Neural crest cell (in vitro differentiated cells): ENCODE data around the gene SLC4A3. TPM values are rescaled to one million over a fixed set of nuclear protein-coding genes. Genes with fewer than 3 reads are reported as not detected.

Source experiments
- DNase-seq: peaks from one replicate; pipeline ENCODE4 v3.0.0; 2021; ENCODE audit warnings: low read depth, mixed read lengths, low spot score
- H3K27ac Mint-ChIP-seq: one replicate; pipeline ENCODE4 v1.8.0; 2021; ENCODE audit warnings: mild to moderate bottlenecking, mixed read lengths; ENCODE audit not compliant: unreplicated experiment
- H3K27me3 Mint-ChIP-seq: 2 replicates; pipeline ENCODE4 v1.8.0; 2021; ENCODE audit warnings: low read depth, mild to moderate bottlenecking, mixed read lengths
- H3K36me3 Mint-ChIP-seq: 2 replicates; pipeline ENCODE4 v1.8.0; 2021; ENCODE audit warnings: low read depth, mild to moderate bottlenecking, mixed read lengths
- H3K4me1 Mint-ChIP-seq: 2 replicates; pipeline ENCODE4 v1.8.0; 2021; ENCODE audit warnings: mixed read lengths
- H3K4me3 Mint-ChIP-seq: one replicate; pipeline ENCODE4 v1.8.0; 2021; ENCODE audit warnings: mild to moderate bottlenecking, mixed read lengths
- H3K9me3 Mint-ChIP-seq: 2 replicates; pipeline ENCODE4 v1.8.0; 2021; ENCODE audit warnings: mixed read lengths
- total RNA-seq: library from RNA; stranded (reverse); gene quantifications from 2 replicates; pipeline ENCODE4 v1.2.1, GENCODE V29; 2021
- TF ChIP-seq, protein P1 (sequence below): fragments of 200-600 bp; sonication (generic); conservative IDR thresholded peaks from 2 replicates; pipeline ENCODE4 v1.5.0; 2021; ENCODE audit warnings: antibody characterized with exemption, mild to moderate bottlenecking

SLC4A3 gene
- total RNA-seq, 1 donor from 2014 or later: 11.4 TPM

DNA sequence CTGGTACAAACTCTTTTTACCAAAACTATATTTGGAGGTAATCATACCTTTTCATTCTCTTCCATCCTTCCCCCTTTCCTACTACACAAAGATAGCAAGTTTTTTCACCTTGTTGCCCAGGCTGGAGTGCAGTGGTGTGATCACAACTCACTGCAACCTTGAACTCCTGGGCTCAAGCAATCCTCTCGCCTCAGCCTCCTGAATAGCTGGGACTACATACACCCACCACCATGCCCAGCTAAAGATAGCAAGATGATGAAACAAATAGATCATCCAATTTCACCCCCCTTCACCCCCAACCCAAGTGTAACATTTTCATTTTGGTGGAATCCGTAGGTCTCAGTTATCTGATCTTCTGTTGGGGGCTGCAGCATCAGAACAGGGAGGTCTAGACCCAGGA, 34.3 kb upstream of the SLC4A3 start:
- H3K36me3 Mint-ChIP-seq: no peaks in the 10 kb centered on the region
- H3K27ac Mint-ChIP-seq: no peak overlapping the region
- TF ChIP-seq, protein P1, sequence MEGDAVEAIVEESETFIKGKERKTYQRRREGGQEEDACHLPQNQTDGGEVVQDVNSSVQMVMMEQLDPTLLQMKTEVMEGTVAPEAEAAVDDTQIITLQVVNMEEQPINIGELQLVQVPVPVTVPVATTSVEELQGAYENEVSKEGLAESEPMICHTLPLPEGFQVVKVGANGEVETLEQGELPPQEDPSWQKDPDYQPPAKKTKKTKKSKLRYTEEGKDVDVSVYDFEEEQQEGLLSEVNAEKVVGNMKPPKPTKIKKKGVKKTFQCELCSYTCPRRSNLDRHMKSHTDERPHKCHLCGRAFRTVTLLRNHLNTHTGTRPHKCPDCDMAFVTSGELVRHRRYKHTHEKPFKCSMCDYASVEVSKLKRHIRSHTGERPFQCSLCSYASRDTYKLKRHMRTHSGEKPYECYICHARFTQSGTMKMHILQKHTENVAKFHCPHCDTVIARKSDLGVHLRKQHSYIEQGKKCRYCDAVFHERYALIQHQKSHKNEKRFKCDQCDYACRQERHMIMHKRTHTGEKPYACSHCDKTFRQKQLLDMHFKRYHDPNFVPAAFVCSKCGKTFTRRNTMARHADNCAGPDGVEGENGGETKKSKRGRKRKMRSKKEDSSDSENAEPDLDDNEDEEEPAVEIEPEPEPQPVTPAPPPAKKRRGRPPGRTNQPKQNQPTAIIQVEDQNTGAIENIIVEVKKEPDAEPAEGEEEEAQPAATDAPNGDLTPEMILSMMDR: no peak
- H3K4me3 Mint-ChIP-seq: no peak overlapping the region
- H3K9me3 Mint-ChIP-seq: no peaks in the 10 kb centered on the region
- no peak for DNase-seq
- peaks cover 9% of the 10 kb centered on the region for H3K27me3 Mint-ChIP-seq
- peaks cover 30% of the 10 kb centered on the region for H3K4me1 Mint-ChIP-seq

DNA sequence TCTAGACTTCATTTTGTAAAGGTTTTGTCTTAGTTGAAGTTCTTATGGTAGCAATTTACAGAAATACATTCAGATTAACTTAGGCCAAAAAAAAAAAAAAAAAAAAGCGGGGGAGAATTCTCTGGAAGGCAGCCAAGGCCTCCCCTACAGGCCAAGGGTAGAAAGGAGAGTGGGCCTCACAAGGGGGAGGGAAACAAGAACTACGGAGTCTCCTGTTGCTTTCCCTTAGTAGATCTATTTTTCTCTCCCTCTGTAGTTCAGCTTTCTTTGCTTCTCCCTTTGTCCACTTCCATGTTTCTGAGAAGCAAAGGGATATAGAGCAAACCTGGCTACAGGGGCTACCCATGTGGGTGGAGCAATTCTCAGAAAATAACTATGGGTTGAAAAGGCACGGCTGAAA, 32.2 kb upstream of the SLC4A3 start:
- H3K27ac Mint-ChIP-seq: no peak overlapping the region
- TF ChIP-seq, protein P1: peak; percentile 25
- no peak for DNase-seq
- H3K27me3 Mint-ChIP-seq: peaks cover 9% of the 10 kb centered on the region
- no peaks in the 10 kb centered on the region for H3K9me3 Mint-ChIP-seq
- peak overlapping the region; percentile 100 for H3K4me3 Mint-ChIP-seq
- H3K4me1 Mint-ChIP-seq: peaks cover 33% of the 10 kb centered on the region
- H3K36me3 Mint-ChIP-seq: no peaks in the 10 kb centered on the region

DNA sequence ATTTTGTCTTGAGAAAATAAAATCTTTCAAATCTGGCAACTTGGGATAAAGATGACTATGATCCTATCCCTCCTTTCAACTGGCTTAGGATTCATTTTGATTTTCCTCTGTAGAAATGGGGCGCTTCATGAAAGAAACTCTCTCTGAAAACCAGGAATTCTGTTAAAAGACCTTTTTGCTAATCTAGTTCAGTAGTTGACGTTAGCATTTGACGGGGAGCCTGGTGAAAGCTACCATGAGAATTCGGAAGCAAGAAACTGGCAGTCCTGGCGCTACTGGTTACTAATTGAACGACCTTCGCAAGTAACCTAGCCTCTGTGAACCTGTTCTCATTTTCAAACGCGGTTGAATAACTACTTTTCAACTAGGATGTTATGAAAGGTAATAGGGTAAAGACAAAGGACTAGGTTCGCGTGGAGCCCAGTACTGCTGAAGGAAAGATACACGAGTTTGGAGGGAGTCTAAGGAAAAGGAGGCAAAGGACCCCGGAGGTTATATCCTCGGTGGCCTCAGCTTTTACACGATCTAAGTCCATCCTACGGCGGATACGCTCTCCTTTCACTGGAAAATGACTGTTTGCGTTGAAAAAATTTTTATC, 30.4 kb upstream of the SLC4A3 start:
- Mint-ChIP-seq H3K4me3 (peak overlapping the region; percentile 100), H3K36me3 (no peaks in the 10 kb centered on the region), H3K27me3 (peaks cover 8% of the 10 kb centered on the region), H3K9me3 (no peaks in the 10 kb centered on the region), H3K4me1 (peaks cover 33% of the 10 kb centered on the region), H3K27ac (peak overlapping the region; percentile 100)
- TF ChIP-seq, protein P1: no peak
- DNase-seq: no peak

DNA sequence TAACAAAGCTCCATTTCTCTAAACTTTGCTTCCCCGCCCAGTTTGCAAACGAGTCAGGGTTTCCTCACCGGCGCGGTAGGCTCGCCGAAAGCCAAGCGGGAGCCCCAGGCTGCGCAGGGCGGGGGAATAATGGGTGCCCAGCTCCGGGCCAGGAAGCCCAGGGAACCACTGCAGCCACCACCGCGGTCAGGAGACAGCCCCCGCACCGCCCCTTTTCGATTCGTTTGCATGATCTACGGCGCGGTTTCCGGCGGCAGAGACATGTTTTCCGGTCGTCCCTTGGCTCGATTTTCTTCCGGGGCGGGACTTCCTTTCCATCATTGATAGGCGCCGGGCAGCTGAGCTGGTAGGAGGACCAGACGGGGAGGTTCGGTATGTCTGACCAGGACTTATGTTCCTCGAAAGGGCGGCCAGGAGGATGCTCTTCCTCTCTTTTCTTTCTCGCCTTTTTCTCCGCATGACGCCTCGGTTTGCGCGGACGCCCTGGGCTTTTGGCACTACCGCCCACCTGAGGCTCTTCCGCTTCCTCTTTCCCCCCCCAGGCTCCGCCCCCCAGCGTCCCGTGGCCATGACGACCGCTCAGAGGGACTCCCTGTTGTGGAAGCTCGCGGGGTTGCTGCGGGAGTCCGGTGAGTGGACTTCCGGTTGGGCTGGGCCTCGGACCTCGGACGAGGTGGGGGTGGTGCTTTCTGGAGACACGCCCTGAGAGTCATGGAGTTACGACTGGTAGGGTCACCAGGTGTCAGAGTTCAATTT, 29.7 kb upstream of the SLC4A3 start, which contains the start of gene STK11IP:
TSS of gene STK11IP (plus strand) at position 306 of the 756 bp plus-strand sequence. CDS start at position 569, 263 bp downstream.
- peak; percentile 85 for DNase-seq
- peaks cover 33% of the 10 kb centered on the region for H3K4me1 Mint-ChIP-seq
- TF ChIP-seq, protein P1: no peak
- peaks cover 6% of the 10 kb centered on the region for H3K27me3 Mint-ChIP-seq
- peak within 1 kb of the TSS; percentile 100 for H3K27ac Mint-ChIP-seq
- peak within 1 kb of the TSS; percentile 100 for H3K4me3 Mint-ChIP-seq
- no peaks in the 10 kb centered on the region for H3K36me3 Mint-ChIP-seq
- H3K9me3 Mint-ChIP-seq: no peaks in the 10 kb centered on the region

DNA sequence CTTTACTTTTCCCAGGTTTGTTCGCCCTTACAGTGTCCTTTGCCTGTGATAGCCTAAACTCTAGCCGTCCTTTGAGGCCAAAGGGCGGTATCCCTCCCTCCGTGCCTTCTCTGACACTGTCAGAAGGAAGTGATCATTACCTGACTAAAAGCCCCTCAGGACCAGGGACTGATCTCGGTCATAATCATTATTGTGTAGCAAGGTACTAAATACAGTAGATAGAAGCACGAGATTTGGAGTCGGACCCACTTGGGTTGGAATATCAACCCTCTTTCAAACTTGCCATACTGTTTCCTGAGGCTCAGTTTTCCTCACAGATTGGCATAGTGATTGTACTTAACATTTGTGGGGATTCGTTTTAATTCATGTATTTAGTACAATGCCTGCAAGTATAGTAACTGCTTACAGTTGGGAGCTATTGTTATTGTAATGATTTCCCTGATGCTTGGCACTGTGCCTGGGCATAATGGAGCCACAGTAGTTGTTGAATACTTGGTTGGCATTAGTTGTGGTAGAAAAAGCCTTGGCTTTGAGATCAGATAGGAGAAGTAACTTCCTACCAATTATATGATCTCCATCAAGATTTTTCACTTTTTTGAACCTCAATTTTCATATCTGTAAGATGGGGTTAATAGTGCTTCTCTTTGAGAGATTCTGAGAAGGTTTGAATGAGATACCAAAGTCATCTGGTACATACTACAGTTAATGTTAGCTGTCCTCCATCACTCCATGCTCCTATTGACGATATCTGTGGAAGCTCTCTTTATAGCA, 28.9 kb upstream of the SLC4A3 start:
- H3K27me3 Mint-ChIP-seq: peaks cover 2% of the 10 kb centered on the region
- TF ChIP-seq, protein P1: no peak
- peak overlapping the region; percentile 100 for H3K27ac Mint-ChIP-seq
- H3K36me3 Mint-ChIP-seq: no peaks in the 10 kb centered on the region
- peaks cover 33% of the 10 kb centered on the region for H3K4me1 Mint-ChIP-seq
- H3K4me3 Mint-ChIP-seq: peak overlapping the region; percentile 100
- DNase-seq: no peak
- no peaks in the 10 kb centered on the region for H3K9me3 Mint-ChIP-seq
